AG10803 (cell line): ENCODE results near the gene GTF3C4.
"Not testable (repeated sequence)": the region's sequence is repeated elsewhere in the genome, so short reads cannot be mapped to it uniquely, and the experiment has no call there.

Source experiments
- DNase-seq: peaks from one replicate; pipeline ENCODE4 v3.0.0; 2010; ENCODE audit warnings: low read depth
- H3K4me3 ChIP-seq: 2 replicates; pipeline ENCODE4 v1.5.1; 2011; ENCODE audit warnings: mild to moderate bottlenecking, low read length, control low read depth
- CTCF ChIP-seq: conservative IDR thresholded peaks from 2 replicates; pipeline ENCODE4 v1.5.1; 2011; ENCODE audit warnings: mild to moderate bottlenecking, low read length, control low read depth, inconsistent platforms

The GTF3C4 gene

GRCh38 chr9:132717326-132717945, 47.2 kb downstream of the GTF3C4 start:
- TF ChIP-seq CTCF = no peak
- DNase-seq = no peak

DNA sequence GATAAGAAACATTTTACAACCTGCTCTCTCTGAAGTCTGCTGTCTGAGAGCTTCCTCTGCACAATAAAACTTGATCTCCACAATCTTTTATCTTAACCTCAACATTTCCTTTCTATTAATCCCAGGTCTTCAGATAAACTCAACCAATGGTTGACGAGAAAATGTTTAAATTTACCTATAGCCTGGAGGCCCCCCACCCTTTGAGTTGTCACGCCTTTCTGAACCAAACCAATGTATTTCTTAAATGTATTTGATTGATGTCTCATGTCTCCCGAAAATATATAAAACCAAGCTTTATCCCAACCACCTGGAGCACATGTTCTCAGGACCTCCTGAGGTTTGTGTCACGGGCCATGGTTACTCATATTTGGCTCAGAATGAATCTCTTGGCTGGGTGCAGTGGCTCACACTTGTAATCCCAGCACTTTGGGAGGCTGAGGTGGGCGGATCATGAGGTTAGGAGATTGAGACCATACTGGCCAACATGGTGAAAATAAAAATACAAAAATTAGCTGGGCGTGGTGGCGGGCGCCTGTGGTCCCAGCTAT, 48.2 kb downstream of the GTF3C4 start:
- not testable (repeated sequence) for DNase-seq, H3K4me3 ChIP-seq

More at GRCh38 chr9:132717326-132717945, 47.2 kb downstream of the GTF3C4 start:
- no peak overlapping the region for H3K4me3 ChIP-seq

- no peak for TF ChIP-seq CTCF
- H3K4me3 ChIP-seq = no peak overlapping the region
- no peak for DNase-seq
These were observed 51.4 kb downstream of the GTF3C4 start for GRCh38 chr9:132721661-132722060.

- no peak for DNase-seq
- TF ChIP-seq CTCF = no peak
- no peak overlapping the region for H3K4me3 ChIP-seq
These were observed 52.4 kb downstream of the GTF3C4 start for GRCh38 chr9:132722564-132723065.

DNA sequence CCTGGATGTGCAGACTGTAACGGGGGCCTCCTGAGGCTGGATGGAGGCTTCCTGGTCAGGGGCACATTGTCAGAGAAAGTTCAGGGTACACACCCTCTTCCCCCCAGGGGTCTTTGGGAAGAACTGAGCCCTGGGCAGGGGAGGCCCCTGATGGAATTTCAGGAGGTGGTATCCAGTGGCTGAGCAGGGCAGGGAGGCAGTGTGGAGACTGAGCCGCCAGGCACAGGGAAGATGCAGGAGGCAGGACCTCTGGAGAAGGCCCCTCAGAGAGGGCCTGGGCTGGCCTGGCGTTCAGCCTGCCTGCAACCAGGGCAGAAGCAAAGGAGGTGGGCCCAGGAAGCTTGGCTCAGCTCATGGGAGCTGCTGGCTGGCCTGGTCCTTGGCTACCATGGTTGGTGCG, 53.5 kb downstream of the GTF3C4 start:
- no peak for TF ChIP-seq CTCF
- no peak overlapping the region for H3K4me3 ChIP-seq
- DNase-seq = no peak

DNA sequence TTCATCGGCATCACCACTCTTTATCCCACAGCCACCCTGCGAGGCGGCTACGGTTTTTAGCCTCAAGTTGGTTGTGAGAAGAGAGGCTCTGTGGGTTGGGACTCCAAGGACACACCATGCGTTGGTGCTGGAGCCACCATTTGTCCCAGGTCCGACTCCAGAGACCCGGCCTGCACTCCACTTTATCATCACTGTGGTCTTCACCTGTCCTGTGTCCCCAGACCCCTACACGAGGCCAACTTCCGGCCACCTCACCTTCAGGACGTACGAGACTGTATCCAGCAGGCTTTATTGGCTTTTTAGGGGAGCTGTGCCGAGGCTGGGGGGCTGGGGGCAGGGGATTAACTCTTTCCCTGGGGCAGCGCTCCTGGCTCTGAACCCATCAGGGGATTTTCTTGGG, 55.0 kb downstream of the GTF3C4 start:
- no peak for DNase-seq
- no peak overlapping the region for H3K4me3 ChIP-seq
- TF ChIP-seq CTCF = no peak

DNA sequence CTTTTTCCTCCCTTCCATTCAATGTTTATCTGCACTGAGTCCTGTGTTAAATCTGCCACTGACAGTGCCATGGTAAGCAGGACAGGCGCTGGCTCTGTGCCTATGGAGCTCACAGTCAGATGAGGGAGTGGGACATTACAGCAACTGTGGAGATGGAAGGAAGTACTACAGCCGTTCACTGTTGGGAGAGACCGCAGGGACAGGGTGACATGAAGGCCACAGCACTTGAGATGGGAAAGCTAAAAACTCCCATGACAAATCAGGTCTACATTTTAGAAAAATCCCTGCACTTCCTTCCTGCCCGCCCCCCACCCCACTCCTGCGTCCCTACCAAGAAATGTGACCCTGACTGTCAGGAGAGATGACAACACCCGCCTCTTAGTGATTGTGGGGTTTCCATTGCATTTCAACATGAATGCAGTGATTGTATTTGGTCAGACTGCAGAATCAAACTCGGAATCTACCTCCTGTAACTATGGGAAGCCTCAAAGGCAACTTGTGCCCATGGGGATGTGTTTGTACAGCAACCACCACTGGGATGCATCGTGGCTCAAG, 56.4 kb downstream of the GTF3C4 start:
- no peak for TF ChIP-seq CTCF
- no peak overlapping the region for H3K4me3 ChIP-seq
- no peak for DNase-seq
